Left ventricle myocardium inferior (tissue), 1 donor: ENCODE data around the gene SSR1. TPM values are rescaled to one million over a fixed set of nuclear protein-coding genes. Genes with fewer than 3 reads are reported as not detected.
A peak's percentile ranks its signal among the peaks of the same experiment; 100 is the strongest.

Experiments used
- DNase-seq: peaks from one replicate; pipeline ENCODE4 v3.0.0-alpha.2; 2020
- H3K27ac ChIP-seq: fragments of 200-600 bp; replicated peaks from 2 replicates; pipeline ENCODE4 v1.8.0; 2021
- H3K27me3 ChIP-seq: fragments of 200-600 bp; 2 replicates; pipeline ENCODE4 v1.8.0; 2021; ENCODE audit warnings: low read depth
- H3K36me3 ChIP-seq: fragments of 200-600 bp; 2 replicates; pipeline ENCODE4 v1.8.0; 2021
- H3K4me1 ChIP-seq: fragments of 200-600 bp; 2 replicates; pipeline ENCODE4 v1.8.0; 2021
- H3K4me3 ChIP-seq: fragments of 200-600 bp; 2 replicates; pipeline ENCODE4 v1.8.0; 2021; ENCODE audit warnings: mild to moderate bottlenecking, moderate library complexity
- H3K9me3 ChIP-seq: fragments of 200-600 bp; replicated peaks from 2 replicates; pipeline ENCODE4 v1.8.0; 2021
- intact Hi-C: fragments of 100-400 bp; cut with micrococcal nuclease; formaldehyde crosslinking; loops from one replicate; pipeline ENCODE4 v1.11.0; 2022
- total RNA-seq: library from RNA; stranded (reverse); fragmentation: NEBNext Ultra II Directional; extraction: Animal tissue kit (Norgen Biotek cat#: 25700); gene quantifications from one replicate; pipeline ENCODE4 v1.2.1, GENCODE V29; 2021
- TF ChIP-seq, protein P1 (sequence below): fragments of 200-600 bp; IDR thresholded peaks from 2 replicates; pipeline ENCODE4 v1.8.0; 2021; ENCODE audit warnings: antibody characterized with exemption, mild to moderate bottlenecking, borderline replicate concordance
- donor health status: DM: no; HTN: yes; CAD: no; lungs with severe emphysema.

The SSR1 gene
- total RNA-seq, 1 donor from 2014 or later: 53.4 TPM

DNA sequence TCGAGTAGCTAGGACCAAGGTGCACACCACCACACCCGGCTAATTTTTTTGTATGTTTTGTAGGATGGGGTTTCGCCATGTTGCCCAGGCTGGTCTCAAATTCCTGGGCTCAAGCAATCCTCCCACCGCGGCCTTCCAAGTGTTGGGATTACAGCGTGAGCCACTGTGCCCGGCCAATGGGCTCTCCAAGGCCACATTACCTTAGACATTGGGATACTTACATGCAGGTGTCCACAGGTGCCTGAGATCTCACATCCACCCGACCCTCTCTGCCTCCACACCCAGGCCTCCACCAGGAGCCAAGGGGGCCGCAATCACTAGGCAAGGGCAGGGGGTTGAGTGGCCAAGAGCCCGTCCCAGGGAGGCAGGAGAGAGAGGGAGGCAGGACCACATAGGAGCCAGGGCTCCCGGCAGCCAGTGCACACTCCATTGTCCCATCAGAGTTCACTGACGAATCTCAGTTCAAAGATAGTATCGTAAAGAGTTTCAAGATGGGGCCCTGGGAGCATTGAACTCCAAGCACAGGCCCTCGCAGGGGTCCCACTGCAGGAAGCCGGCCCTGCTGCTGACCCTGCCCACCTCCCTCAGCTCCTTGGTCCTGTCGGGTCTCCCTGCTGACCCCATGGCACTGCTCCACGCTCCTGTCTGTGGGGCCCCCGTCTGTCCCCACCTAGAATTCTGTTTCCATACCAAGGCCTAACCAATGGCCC, 55.3 kb downstream of the SSR1 start:
- no peak for DNase-seq

GRCh38 chr6:7256785-7257184, 56.2 kb downstream of the SSR1 start:
- peaks cover 3% of the 10 kb centered on the region for H3K36me3 ChIP-seq
- DNase-seq: no peak
- peaks cover 12% of the 10 kb centered on the region for H3K9me3 ChIP-seq
- no peak overlapping the region for H3K27ac ChIP-seq
- TF ChIP-seq, protein P1, sequence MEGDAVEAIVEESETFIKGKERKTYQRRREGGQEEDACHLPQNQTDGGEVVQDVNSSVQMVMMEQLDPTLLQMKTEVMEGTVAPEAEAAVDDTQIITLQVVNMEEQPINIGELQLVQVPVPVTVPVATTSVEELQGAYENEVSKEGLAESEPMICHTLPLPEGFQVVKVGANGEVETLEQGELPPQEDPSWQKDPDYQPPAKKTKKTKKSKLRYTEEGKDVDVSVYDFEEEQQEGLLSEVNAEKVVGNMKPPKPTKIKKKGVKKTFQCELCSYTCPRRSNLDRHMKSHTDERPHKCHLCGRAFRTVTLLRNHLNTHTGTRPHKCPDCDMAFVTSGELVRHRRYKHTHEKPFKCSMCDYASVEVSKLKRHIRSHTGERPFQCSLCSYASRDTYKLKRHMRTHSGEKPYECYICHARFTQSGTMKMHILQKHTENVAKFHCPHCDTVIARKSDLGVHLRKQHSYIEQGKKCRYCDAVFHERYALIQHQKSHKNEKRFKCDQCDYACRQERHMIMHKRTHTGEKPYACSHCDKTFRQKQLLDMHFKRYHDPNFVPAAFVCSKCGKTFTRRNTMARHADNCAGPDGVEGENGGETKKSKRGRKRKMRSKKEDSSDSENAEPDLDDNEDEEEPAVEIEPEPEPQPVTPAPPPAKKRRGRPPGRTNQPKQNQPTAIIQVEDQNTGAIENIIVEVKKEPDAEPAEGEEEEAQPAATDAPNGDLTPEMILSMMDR: no peak
- no peaks in the 10 kb centered on the region for H3K27me3 ChIP-seq
- no peak overlapping the region for H3K4me3 ChIP-seq
- intact Hi-C loops: no loop called here
- H3K4me1 ChIP-seq: peaks cover 31% of the 10 kb centered on the region

More for the DNA sequence above, 55.3 kb downstream of the SSR1 start:
- Histone ChIP-seq H3K4me1 (peaks cover 33% of the 10 kb centered on the region), H3K27me3 (no peaks in the 10 kb centered on the region), H3K36me3 (no peaks in the 10 kb centered on the region), H3K9me3 (peaks cover 12% of the 10 kb centered on the region), H3K27ac (no peak overlapping the region), H3K4me3 (no peak overlapping the region)
- intact Hi-C loops: no loop called here
- TF ChIP-seq, protein P1: no peak

GRCh38 chr6:7255918-7256317, 57.1 kb downstream of the SSR1 start:
- Histone ChIP-seq H3K36me3 (peaks cover 10% of the 10 kb centered on the region), H3K9me3 (peaks cover 12% of the 10 kb centered on the region), H3K27me3 (no peaks in the 10 kb centered on the region), H3K4me3 (no peak overlapping the region), H3K4me1 (peaks cover 23% of the 10 kb centered on the region), H3K27ac (peak overlapping the region; percentile 82)
- TF ChIP-seq, protein P1: no peak
- no peak for DNase-seq
- intact Hi-C loops: no loop called here

DNA sequence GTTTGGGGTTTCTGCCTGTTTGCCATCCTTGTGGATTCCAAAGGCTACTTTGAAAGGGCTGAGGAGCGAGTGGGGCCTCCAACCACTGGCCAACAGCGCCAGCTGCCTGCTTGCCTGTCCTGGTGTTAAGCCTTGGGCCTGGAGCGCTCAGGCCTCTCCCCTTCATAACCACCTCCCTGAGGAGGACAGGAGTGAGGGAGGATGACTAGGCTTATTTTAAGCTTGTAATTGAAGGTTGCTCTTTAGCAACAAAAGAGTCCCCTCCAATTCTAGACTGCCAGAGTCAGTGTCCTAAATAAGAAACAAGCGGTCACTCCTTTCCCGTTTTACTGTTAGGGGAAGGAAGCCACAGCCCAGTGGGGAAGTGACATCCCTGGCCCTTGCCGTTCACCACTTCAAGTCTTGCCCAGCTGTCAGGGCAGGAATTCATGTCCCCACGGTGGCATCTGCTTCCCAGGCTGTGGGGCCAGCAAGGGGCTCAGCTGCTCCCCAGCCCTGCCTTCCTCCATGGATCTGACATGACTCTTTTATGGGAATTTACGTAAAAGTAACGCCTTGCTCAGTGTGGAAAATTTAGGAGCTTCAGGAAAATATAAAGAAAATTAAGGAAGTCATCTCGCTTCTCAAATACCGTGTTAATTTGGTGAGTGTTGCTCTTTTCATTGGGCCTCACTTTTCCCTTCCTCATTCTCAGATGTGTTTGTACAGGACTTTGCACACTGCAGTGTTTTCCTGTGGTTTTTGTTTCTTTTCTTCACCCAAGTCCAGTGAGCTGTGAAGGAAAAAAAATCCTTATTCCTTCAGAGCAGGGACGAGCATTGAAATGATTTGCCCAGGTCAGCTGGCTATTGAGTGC, 57.8 kb downstream of the SSR1 start:
- Histone ChIP-seq H3K27ac (peak overlapping the region; percentile 82), H3K4me1 (peaks cover 16% of the 10 kb centered on the region), H3K9me3 (peaks cover 12% of the 10 kb centered on the region), H3K36me3 (peaks cover 17% of the 10 kb centered on the region), H3K27me3 (no peaks in the 10 kb centered on the region), H3K4me3 (no peak overlapping the region)
- TF ChIP-seq, protein P1: no peak
- intact Hi-C loops: no loop called here
- peak; percentile 28 for DNase-seq

DNA sequence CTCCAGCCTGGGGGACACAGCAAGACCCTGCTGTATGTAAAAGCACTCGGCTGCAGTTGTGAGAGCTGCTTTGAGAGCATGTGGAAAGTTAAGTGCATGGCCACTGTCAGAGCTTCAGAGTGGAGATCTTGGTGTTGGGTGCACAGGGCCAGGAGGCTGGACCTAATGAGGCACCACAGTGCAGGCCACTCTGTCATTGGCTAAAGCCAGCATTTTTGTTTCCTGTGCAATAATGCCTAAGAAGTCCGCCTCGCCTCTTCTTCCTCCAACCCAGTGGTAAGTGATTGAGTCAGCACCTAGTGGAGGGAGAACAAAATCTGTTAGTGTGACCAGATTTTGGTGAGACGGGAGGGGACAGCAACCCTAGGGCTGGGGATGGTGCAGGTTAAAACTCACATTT, 60.6 kb downstream of the SSR1 start:
- peaks cover 45% of the 10 kb centered on the region for H3K36me3 ChIP-seq

More for the DNA sequence above, 60.6 kb downstream of the SSR1 start:
- H3K27me3 ChIP-seq: no peaks in the 10 kb centered on the region
- intact Hi-C loops: no loop called here
- peaks cover 12% of the 10 kb centered on the region for H3K9me3 ChIP-seq
- peaks cover 15% of the 10 kb centered on the region for H3K4me1 ChIP-seq
- H3K27ac ChIP-seq: peak overlapping the region; percentile 21
- no peak for DNase-seq
- TF ChIP-seq, protein P1: no peak
- H3K4me3 ChIP-seq: no peak overlapping the region
